Loucy (cell line): Measurements from ENCODE around the gene KIF3B.

Experiments
- H2AFZ ChIP-seq: fragments of 200-600 bp; sonication (generic); 2 replicates; pipeline ENCODE4 v1.6.0; 2016; ENCODE audit warnings: antibody characterized with exemption, mild to moderate bottlenecking, low read length, moderate library complexity
- H3F3A ChIP-seq: fragments of 200-600 bp; 2 replicates; pipeline ENCODE4 v1.6.0; 2016; ENCODE audit warnings: antibody characterized with exemption, low read depth, mild to moderate bottlenecking
- H3K27me3 ChIP-seq: fragments of 200-600 bp; sonication (generic); 2 replicates; pipeline ENCODE4 v1.6.1; 2014; ENCODE audit warnings: low read length, mild to moderate bottlenecking; ENCODE audit not compliant: insufficient read depth, poor library complexity, severe bottlenecking
- H3K36me3 ChIP-seq: fragments of 200-600 bp; sonication (generic); 2 replicates; pipeline ENCODE4 v1.6.1; 2016; ENCODE audit warnings: low read length; ENCODE audit not compliant: insufficient read depth
- H3K4me1 ChIP-seq: fragments of 200-600 bp; sonication (generic); 2 replicates; pipeline ENCODE4 v1.5.1; 2014; ENCODE audit warnings: low read length, mild to moderate bottlenecking; ENCODE audit not compliant: insufficient read depth, poor library complexity, severe bottlenecking
- H3K4me2 ChIP-seq: fragments of 200-600 bp; sonication (generic); 2 replicates; pipeline ENCODE4 v1.6.0; 2014; ENCODE audit warnings: antibody characterized with exemption, low read length, low read depth, mild to moderate bottlenecking; ENCODE audit not compliant: poor library complexity, severe bottlenecking
- H3K4me3 ChIP-seq: fragments of 200-600 bp; sonication (generic); 2 replicates; pipeline ENCODE4 v1.5.1; 2014; ENCODE audit warnings: low read length, mild to moderate bottlenecking, mixed read lengths; ENCODE audit not compliant: poor library complexity, severe bottlenecking
- H3K79me2 ChIP-seq: fragments of 200-600 bp; sonication (generic); 2 replicates; pipeline ENCODE4 v1.6.1; 2014; ENCODE audit warnings: low read length; ENCODE audit not compliant: insufficient read depth
- H3K9ac ChIP-seq: fragments of 200-600 bp; sonication (generic); 2 replicates; pipeline ENCODE4 v1.6.0; 2014; ENCODE audit warnings: mild to moderate bottlenecking, low read depth, low read length, moderate library complexity; ENCODE audit not compliant: poor library complexity, severe bottlenecking
- H3K9me2 ChIP-seq: fragments of 200-600 bp; sonication (generic); replicated peaks from 2 replicates; pipeline ENCODE4 v1.6.1; 2016; ENCODE audit warnings: low read depth, low read length, mixed read lengths
- H3K9me3 ChIP-seq: fragments of 200-600 bp; sonication (generic); 2 replicates; pipeline ENCODE4 v1.6.1; 2014; ENCODE audit warnings: mild to moderate bottlenecking, antibody characterized with exemption, low read length, low read depth; ENCODE audit not compliant: insufficient read depth
- H4K20me1 ChIP-seq: fragments of 200-600 bp; sonication (generic); 2 replicates; pipeline ENCODE4 v1.6.0; 2014; ENCODE audit warnings: antibody characterized with exemption, low read length, mild to moderate bottlenecking; ENCODE audit not compliant: insufficient read depth, poor library complexity, severe bottlenecking
- EZH2phosphoT487 ChIP-seq: fragments of 200-600 bp; IDR thresholded peaks from 2 replicates; pipeline ENCODE4 v1.6.1; 2018; ENCODE audit warnings: antibody characterized with exemption, mild to moderate bottlenecking, moderate library complexity, borderline replicate concordance
- TF ChIP-seq, protein P1 (sequence below): fragments of 200-600 bp; sonication (generic); conservative IDR thresholded peaks from 2 replicates; pipeline ENCODE4 v1.5.1; 2014; ENCODE audit warnings: mild to moderate bottlenecking, antibody characterized with exemption, low read length

The KIF3B gene

GRCh38 chr20:32362901-32363364 is 85.5 kb downstream of the KIF3B start:
- no peaks in the 10 kb centered on the region for H3F3A ChIP-seq
- TF ChIP-seq EZH2phosphoT487, result no peak
- TF ChIP-seq, protein P1, sequence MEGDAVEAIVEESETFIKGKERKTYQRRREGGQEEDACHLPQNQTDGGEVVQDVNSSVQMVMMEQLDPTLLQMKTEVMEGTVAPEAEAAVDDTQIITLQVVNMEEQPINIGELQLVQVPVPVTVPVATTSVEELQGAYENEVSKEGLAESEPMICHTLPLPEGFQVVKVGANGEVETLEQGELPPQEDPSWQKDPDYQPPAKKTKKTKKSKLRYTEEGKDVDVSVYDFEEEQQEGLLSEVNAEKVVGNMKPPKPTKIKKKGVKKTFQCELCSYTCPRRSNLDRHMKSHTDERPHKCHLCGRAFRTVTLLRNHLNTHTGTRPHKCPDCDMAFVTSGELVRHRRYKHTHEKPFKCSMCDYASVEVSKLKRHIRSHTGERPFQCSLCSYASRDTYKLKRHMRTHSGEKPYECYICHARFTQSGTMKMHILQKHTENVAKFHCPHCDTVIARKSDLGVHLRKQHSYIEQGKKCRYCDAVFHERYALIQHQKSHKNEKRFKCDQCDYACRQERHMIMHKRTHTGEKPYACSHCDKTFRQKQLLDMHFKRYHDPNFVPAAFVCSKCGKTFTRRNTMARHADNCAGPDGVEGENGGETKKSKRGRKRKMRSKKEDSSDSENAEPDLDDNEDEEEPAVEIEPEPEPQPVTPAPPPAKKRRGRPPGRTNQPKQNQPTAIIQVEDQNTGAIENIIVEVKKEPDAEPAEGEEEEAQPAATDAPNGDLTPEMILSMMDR, result no peak
- H3K79me2 ChIP-seq, result peaks cover 94% of the 10 kb centered on the region
- no peaks in the 10 kb centered on the region for H3K9me2 ChIP-seq
- peak overlapping the region; percentile 31 for H3K9ac ChIP-seq
- H3K27me3 ChIP-seq, result no peaks in the 10 kb centered on the region
- peak overlapping the region; percentile 87 for H3K4me2 ChIP-seq
- H2AFZ ChIP-seq, result no peak overlapping the region
- peak overlapping the region; percentile 93 for H3K4me3 ChIP-seq
- peaks cover 84% of the 10 kb centered on the region for H4K20me1 ChIP-seq
- H3K9me3 ChIP-seq, result no peaks in the 10 kb centered on the region
- peaks cover 45% of the 10 kb centered on the region for H3K4me1 ChIP-seq
- peaks cover 12% of the 10 kb centered on the region; the same call in 1 of the 2 replicates for H3K36me3 ChIP-seq

DNA sequence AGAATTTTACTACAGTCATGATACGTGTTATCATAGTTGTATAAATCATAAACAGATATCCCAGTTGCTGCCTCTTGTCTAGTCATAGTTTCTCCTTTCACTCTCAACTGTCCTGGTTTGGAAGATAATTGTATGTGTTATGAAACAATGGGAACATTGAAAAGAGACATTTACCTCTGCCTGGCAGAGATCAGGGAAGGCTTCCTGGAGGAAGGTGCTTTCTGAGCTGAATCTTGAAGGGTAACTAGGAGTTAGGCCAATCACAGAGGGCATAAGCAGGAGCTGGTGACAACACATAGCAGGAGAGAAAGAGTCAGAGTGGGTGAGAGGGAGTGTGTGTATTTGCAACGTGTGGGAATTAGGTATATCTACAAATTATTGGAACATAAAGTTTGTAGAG is 86.0 kb downstream of the KIF3B start:
- H3K9me2 ChIP-seq, result no peaks in the 10 kb centered on the region
- H3K9ac ChIP-seq, result peak overlapping the region; percentile 31
- peaks cover 45% of the 10 kb centered on the region for H3K4me1 ChIP-seq
- no peaks in the 10 kb centered on the region for H3K9me3 ChIP-seq
- TF ChIP-seq, protein P1, result no peak
- TF ChIP-seq EZH2phosphoT487, result no peak
- peak overlapping the region; percentile 93 for H3K4me3 ChIP-seq
- H2AFZ ChIP-seq, result no peak overlapping the region
- H3K36me3 ChIP-seq, result peaks cover 17% of the 10 kb centered on the region; the same call in 1 of the 2 replicates
- no peaks in the 10 kb centered on the region for H3K27me3 ChIP-seq
- peaks cover 89% of the 10 kb centered on the region for H4K20me1 ChIP-seq
- peaks cover 99% of the 10 kb centered on the region for H3K79me2 ChIP-seq
- peak overlapping the region; percentile 87 for H3K4me2 ChIP-seq
- H3F3A ChIP-seq, result no peaks in the 10 kb centered on the region

- H3K9me3 ChIP-seq, result no peaks in the 10 kb centered on the region
- H3K4me1 ChIP-seq, result peaks cover 45% of the 10 kb centered on the region
- no peaks in the 10 kb centered on the region for H3K9me2 ChIP-seq
- H3K4me3 ChIP-seq, result peak overlapping the region; percentile 15
- H3K36me3 ChIP-seq, result peaks cover 28% of the 10 kb centered on the region; the same call in 1 of the 2 replicates
- H4K20me1 ChIP-seq, result peaks cover 87% of the 10 kb centered on the region
- no peaks in the 10 kb centered on the region for H3K27me3 ChIP-seq
- peaks cover 99% of the 10 kb centered on the region for H3K79me2 ChIP-seq
- TF ChIP-seq EZH2phosphoT487, result no peak
- no peak overlapping the region for H2AFZ ChIP-seq
- peak overlapping the region; percentile 87 for H3K4me2 ChIP-seq
- H3F3A ChIP-seq, result no peaks in the 10 kb centered on the region
- H3K9ac ChIP-seq, result no peak overlapping the region
Measured at GRCh38 chr20:32364554-32365208, 87.2 kb downstream of the KIF3B start.
